GM18505 (cell line): Measurements from ENCODE around the gene ACTL6B.

Experiments used
- ATAC-seq: cut with Tn5 transposase; IDR thresholded peaks from one replicate; pipeline ENCODE4 v1.9.1; 2021; ENCODE audit not compliant: unreplicated experiment
- POLR2A ChIP-seq: IDR thresholded peaks from 4 replicates; pipeline ENCODE4 v1.6.1; 2011; ENCODE audit warnings: borderline replicate concordance; ENCODE audit not compliant: insufficient read depth, insufficient read length; ENCODE audit errors: extremely low read depth

ACTL6B gene

DNA sequence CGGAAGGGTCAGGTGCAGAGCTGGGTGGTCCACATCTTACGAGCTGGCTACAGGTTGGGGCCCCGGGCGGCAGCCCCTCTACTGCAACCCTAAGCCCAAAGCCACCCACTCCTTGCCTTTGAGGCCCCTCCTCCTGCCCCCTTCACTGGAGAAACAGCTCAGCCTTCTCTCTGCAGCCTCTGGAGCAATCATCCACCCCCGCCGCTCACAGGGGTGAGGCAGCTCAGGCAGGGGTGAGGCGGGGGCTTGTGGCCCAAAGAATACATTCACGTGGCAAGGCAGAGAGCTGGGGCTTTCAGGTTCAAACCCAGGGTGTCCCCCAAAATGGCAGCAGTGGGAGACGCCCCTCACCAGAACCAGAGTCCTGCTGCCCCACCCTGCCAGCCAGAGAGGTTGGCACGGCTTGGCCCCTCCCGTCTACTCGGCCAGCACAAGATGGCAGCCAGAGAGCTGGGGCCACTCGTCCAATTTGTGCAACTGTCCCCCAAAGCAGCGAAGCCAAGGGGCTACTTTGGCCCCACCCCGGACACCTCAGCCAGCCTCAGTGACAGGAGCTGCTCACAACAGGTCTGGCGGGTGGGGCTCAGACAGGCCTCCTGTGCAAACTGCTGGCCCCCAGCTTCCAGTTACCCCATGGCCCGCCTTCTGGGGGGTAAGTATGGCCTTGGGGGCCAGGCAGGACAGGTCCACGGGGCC, 24.5 kb upstream of the ACTL6B start:
- ATAC-seq = no peak
- TF ChIP-seq POLR2A = peak; percentile 41

DNA sequence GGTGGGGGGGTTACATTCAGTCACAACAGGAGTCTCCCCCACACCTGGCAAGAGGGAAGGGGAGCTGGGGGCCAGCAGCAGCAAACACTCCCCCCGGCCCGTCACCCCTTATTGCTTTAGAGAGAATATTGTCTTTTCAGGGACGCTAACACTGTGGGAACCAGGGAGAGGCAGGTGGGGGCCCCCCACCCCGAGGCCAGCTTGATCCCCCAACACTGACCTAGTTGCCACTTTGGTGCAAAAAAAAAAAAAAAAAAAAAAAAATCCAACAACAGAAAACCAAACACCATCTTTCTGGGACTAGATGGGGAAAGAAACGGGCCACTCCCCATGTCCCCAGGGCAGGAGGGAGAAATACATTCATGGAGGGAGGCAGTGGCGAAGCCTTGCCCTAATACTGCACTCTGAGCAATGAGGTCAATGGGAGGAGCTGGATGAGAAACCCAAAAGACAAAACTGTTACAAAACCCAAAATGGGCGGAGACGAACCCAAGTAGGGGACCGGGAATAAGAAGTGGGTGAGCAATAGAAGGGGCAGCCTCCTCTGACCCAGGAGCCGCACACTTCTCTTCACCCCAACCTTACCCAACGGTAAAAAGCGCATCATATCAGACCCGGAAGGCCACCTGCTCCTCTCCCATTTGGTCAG, 23.8 kb upstream of the ACTL6B start:
- no peak for TF ChIP-seq POLR2A
- no peak for ATAC-seq

DNA sequence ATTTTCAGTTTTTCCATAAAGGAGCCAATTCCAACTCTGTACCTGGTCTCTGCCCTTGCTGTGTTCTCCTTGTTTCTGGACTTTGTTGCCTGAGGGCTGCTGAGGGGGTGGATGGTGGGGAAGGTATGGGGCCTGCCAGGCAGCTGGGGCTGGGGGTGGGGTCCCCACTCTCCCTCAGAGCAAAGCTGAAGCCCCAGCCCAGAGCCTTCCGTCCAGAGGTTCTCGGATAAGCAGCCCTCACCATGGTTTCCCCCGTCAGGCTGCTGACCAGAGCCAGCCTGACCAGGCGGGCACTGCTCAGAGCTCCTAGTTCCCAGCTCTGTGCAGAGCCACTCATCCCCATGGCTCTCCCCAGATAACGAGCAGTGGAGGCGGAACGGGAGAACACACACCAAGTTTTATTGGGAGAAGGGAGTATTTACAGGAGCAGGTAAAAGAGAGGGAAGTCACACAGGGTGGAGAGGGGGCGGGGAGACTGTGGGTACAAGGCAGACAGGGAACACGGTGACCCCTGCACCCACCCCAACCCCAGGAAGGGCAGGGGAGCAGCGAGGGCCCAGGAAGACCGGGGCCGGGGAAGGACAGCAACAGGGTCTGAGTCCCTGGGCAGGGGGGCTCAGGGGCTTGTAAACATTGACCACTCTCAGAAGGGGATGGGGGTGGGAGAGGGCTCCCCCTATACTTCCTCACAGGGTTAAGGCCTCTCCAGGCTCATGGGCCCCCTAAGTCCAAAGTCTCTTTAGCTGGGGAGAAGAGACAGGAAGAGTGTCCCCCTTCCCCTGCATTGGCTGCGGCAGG, 23.1 kb upstream of the ACTL6B start:
- TF ChIP-seq POLR2A = no peak
- no peak for ATAC-seq

DNA sequence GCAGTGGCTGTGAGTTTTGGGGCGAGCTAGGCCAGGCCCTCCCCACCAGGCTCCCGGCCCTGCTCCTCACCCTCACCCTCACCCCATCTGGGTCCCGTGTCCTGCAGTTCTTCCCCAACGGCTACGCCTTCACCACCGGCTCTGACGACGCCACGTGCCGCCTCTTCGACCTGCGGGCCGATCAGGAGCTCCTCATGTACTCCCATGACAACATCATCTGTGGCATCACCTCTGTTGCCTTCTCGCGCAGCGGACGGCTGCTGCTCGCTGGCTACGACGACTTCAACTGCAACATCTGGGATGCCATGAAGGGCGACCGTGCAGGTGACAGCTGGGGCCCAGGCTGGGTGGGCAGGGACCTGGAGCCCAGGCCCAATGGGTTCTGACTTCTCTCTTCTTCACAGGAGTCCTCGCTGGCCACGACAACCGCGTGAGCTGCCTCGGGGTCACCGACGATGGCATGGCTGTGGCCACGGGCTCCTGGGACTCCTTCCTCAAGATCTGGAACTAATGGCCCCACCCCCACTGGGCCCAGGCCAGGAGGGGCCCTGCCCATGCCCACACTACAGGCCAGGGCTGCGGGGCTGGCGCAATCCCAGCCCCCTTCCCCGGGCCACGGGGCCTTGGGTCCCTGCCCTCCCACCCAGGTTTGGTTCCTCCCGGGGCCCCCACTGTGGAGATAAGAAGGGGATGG, 22.2 kb upstream of the ACTL6B start:
- peak; percentile 28 for TF ChIP-seq POLR2A
- ATAC-seq = no peak

DNA sequence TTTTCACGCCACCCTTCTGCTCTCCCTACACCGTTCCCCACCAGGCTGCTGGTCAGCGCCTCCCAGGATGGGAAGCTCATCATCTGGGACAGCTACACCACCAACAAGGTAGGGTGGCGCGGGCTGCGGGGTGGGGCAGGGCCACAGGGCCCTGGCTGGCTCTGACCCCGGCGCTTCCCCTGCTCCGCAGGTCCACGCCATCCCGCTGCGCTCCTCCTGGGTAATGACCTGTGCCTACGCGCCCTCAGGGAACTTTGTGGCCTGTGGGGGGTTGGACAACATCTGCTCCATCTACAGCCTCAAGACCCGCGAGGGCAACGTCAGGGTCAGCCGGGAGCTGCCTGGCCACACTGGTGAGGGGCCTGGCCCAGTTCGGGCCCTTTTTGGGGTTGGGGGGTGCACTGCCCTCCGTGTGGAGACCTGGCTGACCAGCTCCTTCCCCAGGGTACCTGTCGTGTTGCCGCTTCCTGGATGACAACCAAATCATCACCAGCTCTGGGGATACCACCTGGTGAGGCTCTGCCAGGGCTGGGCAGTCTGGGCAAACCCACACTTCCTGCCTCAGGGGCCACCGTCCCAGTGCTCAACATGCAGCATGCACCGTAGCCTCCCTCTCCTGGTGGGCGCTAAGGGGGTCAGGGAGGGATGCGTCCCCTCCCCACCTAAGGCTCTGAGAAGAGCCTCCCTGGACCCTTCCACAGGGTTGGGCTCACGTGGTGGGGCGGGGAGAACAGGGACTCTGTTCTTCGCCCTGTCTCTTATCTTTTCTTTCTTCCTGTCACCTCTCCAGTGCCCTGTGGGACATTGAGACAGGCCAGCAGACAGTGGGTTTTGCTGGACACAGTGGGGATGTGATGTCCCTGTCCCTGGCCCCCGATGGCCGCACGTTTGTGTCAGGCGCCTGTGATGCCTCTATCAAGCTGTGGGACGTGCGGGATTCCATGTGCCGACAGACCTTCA, 21.3 kb upstream of the ACTL6B start:
- no peak for ATAC-seq
- no peak for TF ChIP-seq POLR2A

DNA sequence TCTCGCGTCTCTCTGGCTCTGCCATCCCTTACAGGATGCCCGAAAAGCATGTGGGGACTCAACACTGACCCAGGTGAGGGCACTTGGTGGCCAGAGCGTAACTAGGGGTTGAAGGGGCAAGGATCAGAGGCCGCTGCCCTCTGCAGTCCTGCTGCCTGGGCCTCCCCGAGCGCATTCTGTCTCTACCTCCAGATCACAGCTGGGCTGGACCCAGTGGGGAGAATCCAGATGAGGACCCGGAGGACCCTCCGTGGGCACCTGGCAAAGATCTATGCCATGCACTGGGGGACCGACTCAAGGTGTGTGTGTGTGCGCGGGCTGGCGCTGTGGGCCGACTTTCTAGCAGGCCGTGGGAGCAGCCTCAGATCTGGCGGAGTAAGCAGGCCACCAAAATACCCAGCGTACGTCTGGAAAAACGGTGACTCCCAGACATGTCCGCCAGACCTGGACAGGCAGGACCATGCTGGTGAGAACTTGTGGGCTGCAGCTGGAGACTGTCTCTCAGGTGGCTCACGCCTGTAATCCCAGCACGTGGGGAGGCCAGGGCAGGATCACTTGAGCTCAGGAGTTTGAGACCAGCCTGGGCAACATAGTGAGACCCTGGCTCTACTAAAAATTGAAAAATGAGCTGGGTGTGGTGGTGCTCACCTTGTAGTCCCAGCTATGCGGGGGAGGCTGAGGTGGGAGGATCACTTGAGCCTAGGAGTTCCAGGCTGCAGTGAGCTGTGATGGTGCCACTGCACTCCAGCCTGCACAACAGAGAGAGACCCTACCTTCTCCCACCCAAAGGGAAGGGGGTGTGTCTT, 20.5 kb upstream of the ACTL6B start:
- TF ChIP-seq POLR2A = no peak
- ATAC-seq = no peak

DNA sequence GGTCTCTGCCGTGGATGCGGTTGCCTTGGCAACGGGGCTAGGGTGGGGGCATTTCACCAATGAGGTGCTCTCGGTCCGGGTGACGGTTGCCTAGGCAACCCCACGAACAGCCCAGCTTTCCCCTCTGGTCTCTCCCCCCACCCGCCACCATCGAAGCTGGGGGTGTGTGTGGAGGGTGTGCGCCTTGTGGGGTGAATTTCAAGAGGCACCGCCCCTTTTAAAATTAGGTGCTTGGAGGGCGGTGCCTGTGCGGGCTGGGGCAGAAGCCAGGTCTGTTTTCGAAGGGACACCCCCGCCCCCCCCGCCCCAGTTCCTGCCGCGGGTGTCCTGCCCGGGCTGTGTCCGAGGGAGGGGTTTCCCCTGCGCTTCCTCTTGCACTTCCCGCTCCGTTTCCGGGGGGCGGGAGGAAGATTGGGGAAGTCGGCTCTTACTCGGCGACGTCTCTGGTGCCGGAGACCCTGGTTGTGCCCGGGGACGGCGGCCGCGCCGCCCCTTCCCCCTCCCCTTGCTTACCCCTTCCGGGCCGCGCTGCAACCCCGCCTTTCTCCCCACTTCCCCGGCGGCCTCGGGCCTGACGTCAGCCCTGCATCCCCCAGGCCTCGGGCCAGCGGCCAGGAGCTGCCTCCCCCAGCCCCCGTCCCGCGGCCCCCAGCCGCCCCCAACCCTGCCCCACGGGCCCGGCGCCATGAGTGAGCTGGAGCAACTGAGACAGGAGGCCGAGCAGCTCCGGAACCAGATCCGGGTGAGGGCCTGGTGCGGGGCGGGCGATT, 19.5 kb upstream of the ACTL6B start:
- ATAC-seq = peak; percentile 33
- peak; percentile 49 for TF ChIP-seq POLR2A

DNA sequence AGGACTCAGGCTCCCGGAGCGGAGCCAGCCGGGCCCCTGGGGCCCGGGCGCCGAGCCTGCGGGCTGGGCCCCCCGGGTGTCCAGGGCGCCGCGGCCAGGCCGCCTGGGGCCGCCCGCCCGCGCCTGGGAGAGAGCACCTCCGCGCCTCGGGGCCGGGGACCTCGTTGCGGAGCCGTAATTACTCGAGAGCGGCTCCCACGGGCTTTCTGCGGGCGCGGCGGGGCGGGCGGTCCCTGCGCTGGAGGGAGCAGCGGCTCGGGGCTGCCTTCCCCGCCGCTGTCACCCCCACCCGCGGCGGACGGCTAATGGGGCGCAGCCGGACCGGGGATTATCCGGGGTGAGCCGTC, 18.8 kb upstream of the ACTL6B start:
- no peak for TF ChIP-seq POLR2A
- no peak for ATAC-seq

DNA sequence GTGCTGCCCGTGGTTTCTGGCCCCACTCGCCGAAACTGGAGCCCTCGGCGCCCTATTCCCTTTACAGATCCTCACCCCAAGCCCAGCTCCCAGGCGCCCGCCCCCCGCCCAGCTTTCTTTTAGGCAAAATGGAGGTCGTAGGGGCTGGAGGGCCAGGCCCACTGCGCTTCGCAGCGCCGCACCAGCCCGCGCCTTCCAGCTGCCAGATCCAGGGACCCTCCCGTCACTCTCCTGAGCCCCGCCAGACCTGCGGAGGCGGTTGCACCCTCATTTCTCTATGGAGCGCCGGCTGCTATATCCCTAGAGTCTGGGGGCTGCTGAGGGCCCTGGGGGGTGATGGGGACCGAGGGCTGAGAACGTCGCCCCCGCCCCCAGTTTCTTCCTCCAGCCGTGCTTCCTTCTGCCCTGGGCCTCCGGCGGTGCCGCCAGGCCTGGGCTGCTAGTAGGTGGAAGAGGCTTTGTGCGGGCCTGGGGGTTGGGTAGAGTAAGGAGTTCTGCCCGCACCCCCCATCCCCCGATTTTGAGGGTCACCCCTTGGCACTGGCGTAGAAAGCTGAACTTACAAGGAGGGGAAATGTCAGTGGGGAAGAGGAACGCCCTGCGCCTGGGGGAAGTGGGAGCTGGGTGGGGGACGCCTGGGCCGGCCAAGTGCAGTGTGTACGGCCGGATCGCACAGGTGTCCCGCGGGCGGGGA, 18.3 kb upstream of the ACTL6B start:
- no peak for TF ChIP-seq POLR2A
- ATAC-seq = no peak

DNA sequence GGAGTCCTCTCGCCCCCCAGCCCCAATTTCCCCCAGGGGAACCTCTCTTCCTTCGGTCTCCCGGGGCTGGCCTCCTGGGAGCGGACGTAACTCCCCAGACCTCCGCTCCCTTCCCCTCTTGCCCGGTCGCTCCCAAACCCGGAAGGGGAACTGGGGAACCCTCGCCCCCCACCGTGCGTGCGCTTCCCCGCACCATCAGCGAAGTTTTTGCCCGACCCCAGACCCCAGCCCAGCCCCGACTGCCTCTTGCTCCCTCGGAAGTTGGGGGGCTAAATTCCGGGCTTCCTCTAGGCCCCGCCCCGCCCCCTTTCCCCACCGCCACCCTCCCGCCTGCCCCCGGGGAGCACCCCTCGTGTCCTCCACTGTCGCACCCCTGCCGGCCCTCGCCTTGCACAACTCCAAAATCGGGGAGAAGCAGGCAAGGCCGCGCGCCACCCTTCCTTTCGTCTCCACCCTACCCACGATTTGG, 17.7 kb upstream of the ACTL6B start:
- ATAC-seq = no peak
- TF ChIP-seq POLR2A = no peak
